C4-2B (cell line): ENCODE data around the gene ARFIP2.

Source experiments
- CTCF ChIP-seq: fragments of 450-650 bp; conservative IDR thresholded peaks from 2 replicates; pipeline ENCODE4 v1.5.1; 2017; ENCODE audit warnings: mild to moderate bottlenecking
- ZFX ChIP-seq: fragments of 450-650 bp; IDR thresholded peaks from 2 replicates; pipeline ENCODE4 v1.6.1; 2017

- no peak for TF ChIP-seq CTCF
- no peak for TF ChIP-seq ZFX
These were observed 23.4 kb downstream of the ARFIP2 start for GRCh38 chr11:6457581-6458320.
